GM23338 (cell line): ENCODE measurements around the gene PTGR2.

Experiments
- JUNB ChIP-seq: IDR thresholded peaks from one replicate; pipeline ENCODE4 v1.6.1; 2016; ENCODE audit warnings: antibody characterized with exemption; ENCODE audit not compliant: unreplicated experiment
- NANOG ChIP-seq: IDR thresholded peaks from 2 replicates; pipeline ENCODE4 v1.6.1; 2016; ENCODE audit warnings: antibody characterized with exemption, borderline replicate concordance
- POLR2AphosphoS5 ChIP-seq: IDR thresholded peaks from 2 replicates; pipeline ENCODE4 v1.6.1; 2016; ENCODE audit warnings: antibody characterized with exemption, low read depth
- TF ChIP-seq, protein P1 (sequence below), 2 experiments: fragments of 200-600 bp in 1 of 2; sonication (generic) in 1 of 2; conservative IDR thresholded peaks; 2 replicates each; pipeline versions ENCODE4 v1.5.1 to v1.6.1; 2016 to 2017; ENCODE audit warnings: antibody characterized with exemption in 2 of 2, low read depth in 2 of 2, mild to moderate bottlenecking in 2 of 2, moderate library complexity in 1 of 2

DNA sequence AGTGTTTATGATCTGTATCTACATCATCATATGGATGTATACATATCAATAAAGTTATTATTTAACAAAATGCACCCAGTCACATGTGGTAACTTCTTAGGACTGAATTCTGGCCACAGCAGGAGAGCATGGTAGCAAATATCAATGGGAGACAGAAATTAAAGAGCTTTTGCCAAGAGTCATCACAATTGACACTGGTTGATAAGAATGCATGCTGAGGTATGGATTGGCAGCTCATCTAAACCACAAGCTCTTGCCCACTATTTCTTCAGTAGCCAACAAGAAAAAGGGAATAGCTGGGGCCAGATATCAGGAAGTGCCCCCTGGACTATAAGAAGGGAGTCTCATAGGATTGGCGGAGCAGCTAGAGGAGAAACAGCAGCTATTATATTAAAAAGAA, 9.4 kb upstream of the PTGR2 start:
- TF ChIP-seq POLR2AphosphoS5, result no peak
- no peak for TF ChIP-seq JUNB
- TF ChIP-seq, protein P1, sequence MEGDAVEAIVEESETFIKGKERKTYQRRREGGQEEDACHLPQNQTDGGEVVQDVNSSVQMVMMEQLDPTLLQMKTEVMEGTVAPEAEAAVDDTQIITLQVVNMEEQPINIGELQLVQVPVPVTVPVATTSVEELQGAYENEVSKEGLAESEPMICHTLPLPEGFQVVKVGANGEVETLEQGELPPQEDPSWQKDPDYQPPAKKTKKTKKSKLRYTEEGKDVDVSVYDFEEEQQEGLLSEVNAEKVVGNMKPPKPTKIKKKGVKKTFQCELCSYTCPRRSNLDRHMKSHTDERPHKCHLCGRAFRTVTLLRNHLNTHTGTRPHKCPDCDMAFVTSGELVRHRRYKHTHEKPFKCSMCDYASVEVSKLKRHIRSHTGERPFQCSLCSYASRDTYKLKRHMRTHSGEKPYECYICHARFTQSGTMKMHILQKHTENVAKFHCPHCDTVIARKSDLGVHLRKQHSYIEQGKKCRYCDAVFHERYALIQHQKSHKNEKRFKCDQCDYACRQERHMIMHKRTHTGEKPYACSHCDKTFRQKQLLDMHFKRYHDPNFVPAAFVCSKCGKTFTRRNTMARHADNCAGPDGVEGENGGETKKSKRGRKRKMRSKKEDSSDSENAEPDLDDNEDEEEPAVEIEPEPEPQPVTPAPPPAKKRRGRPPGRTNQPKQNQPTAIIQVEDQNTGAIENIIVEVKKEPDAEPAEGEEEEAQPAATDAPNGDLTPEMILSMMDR (conservative IDR thresholded peaks at IDR 0.05; ENCODE audit: low read depth in 2 of 2), result no peak
- TF ChIP-seq NANOG, result no peak
